A549 (cell line): ENCODE measurements around the gene TGFBR3. TPM values are rescaled to one million over a fixed set of nuclear protein-coding genes. Genes with fewer than 3 reads are reported as not detected.

Experiments used
- ATAC-seq, 2 experiments: fragments of 200-7000 bp in 1 of 2; fragments of >200 bp in 1 of 2; cut with Nextera tagmentation in 1 of 2; cut with Tn5 transposase in 1 of 2; 3 replicates each; pipeline versions ENCODE4 v1.8.0 to v1.9.1; 2018 to 2020; ENCODE audit warnings: mild to moderate bottlenecking in 1 of 2, moderate library complexity in 1 of 2
- CTCF ChIA-PET: fragments of 300-600 bp; sonication (Branson Sonifier 250); formaldehyde crosslinking; extraction: SDS; loops from one replicate; lab custom pipeline; 2021; ENCODE audit warnings: antibody characterized with exemption, inconsistent platforms; lab: Yijun Ruan, JAX
- POLR2A ChIA-PET: fragments of 350-600 bp; formaldehyde crosslinking; extraction: SDS; loops from one replicate; lab custom pipeline; 2021; ENCODE audit warnings: antibody characterized with exemption, inconsistent platforms; lab: Yijun Ruan, JAX
- DNase-seq, 2 experiments: peaks; one replicate each; pipeline versions ENCODE4 v3.0.0 to v3.0.0-alpha.2; 2011 to 2016; ENCODE audit warnings: low read depth in 1 of 2, low spot score in 1 of 2
- FAIRE-seq: peaks from 2 replicates; lab custom pipeline; 2011; peaks lifted over from hg19 to GRCh38; lab: Jason Lieb, UNC
- H3K27ac ChIP-seq, 2 experiments: fragments of >200 bp; sonication (Bioruptor Twin); formaldehyde crosslinking; 3 replicates each; pipeline ENCODE4 v1.5.1; 2016 to 2017
- H3K4me1 ChIP-seq: fragments of >200 bp; sonication (Bioruptor Twin); formaldehyde crosslinking; 3 replicates; pipeline ENCODE4 v1.6.1; 2016
- H3K4me2 ChIP-seq: fragments of >200 bp; sonication (Bioruptor Twin); formaldehyde crosslinking; 3 replicates; pipeline ENCODE4 v1.6.1; 2016
- H3K4me3 ChIP-seq: fragments of >200 bp; sonication (Bioruptor Twin); formaldehyde crosslinking; 3 replicates; pipeline ENCODE4 v1.5.1; 2016
- H3K9me3 ChIP-seq: fragments of >200 bp; sonication (Bioruptor Twin); formaldehyde crosslinking; 3 replicates; pipeline ENCODE4 v1.6.1; 2016
- CBX2 ChIP-seq: fragments of 200-600 bp; sonication (generic); IDR thresholded peaks from 2 replicates; pipeline ENCODE4 v1.6.1; 2016; ENCODE audit warnings: low read depth, mild to moderate bottlenecking, borderline replicate concordance
- FOSL2 ChIP-seq, 2 experiments: fragments of 450-650 bp in 1 of 2; fragments of >200 bp in 1 of 2; sonication (Bioruptor Twin) in 1 of 2; formaldehyde crosslinking; IDR thresholded peaks; 2 replicates each; pipeline versions ENCODE4 v1.5.0 to v1.6.1; 2016 to 2020; ENCODE audit warnings: mild to moderate bottlenecking in 1 of 2, moderate library complexity in 1 of 2
- GATA3 ChIP-seq: IDR thresholded peaks from 2 replicates; pipeline ENCODE4 v1.6.1; 2012; ENCODE audit warnings: borderline replicate concordance
- HDAC2 ChIP-seq: fragments of 200-600 bp; sonication (generic); IDR thresholded peaks from 2 replicates; pipeline ENCODE4 v1.6.1; 2016
- KDM1A ChIP-seq: fragments of 200-600 bp; sonication (generic); IDR thresholded peaks from 2 replicates; pipeline ENCODE4 v1.6.1; 2016; ENCODE audit warnings: low read depth, mild to moderate bottlenecking
- MYC ChIP-seq: IDR thresholded peaks from 2 replicates; pipeline ENCODE4 v1.6.1; 2012; ENCODE audit warnings: mild to moderate bottlenecking, inconsistent platforms, low read length, improper control_type of control experiment, borderline replicate concordance
- PHF8 ChIP-seq: fragments of 200-600 bp; sonication (generic); IDR thresholded peaks from 2 replicates; pipeline ENCODE4 v1.6.1; 2016; ENCODE audit warnings: low read depth, mild to moderate bottlenecking, antibody characterized with exemption, moderate library complexity, borderline replicate concordance
- RAD21 ChIP-seq, 2 experiments: fragments of >200 bp in 1 of 2; sonication (Bioruptor Twin) in 1 of 2; formaldehyde crosslinking in 1 of 2; IDR thresholded peaks in 1 of 2; conservative IDR thresholded peaks in 1 of 2; 2 replicates in 1 of 2; 3 replicates in 1 of 2; pipeline ENCODE4 v1.6.1; 2012 to 2018; ENCODE audit warnings: inconsistent platforms in 1 of 2
- RARB ChIP-seq: fragments of 250-450 bp; sonication (Bioruptor Pico); IDR thresholded peaks from 2 replicates; pipeline ENCODE4 v1.8.0; 2021; ENCODE audit warnings: mild to moderate bottlenecking, moderate library complexity
- RCOR1 ChIP-seq: fragments of 150-350 bp; IDR thresholded peaks from 2 replicates; pipeline ENCODE4 v1.6.1; 2014; ENCODE audit warnings: antibody characterized with exemption, low read length, low read depth
- RNF2 ChIP-seq: fragments of 200-600 bp; sonication (generic); IDR thresholded peaks from 2 replicates; pipeline ENCODE4 v1.6.1; 2016; ENCODE audit warnings: low read depth, mild to moderate bottlenecking, antibody characterized with exemption, moderate library complexity, borderline replicate concordance
- TP53 ChIP-seq: fragments of 250-450 bp; sonication (Bioruptor Pico); IDR thresholded peaks from 2 replicates; pipeline ENCODE4 v1.5.0; 2021; ENCODE audit warnings: mild to moderate bottlenecking, moderate library complexity
- WGBS: methylation state at CpG from one replicate; pipeline ENCODE4 v1.1.6; 2017; ENCODE audit errors: missing lambda C conversion rate; 5-methylcytosine and 5-hydroxymethylcytosine counted together
- polyA plus RNA-seq, 4 experiments: library from polyadenylated mRNA; depleted of rRNA in 3 of 4; stranded (reverse); fragments of >200 nt; fragmentation: RNase III in 1 of 4; extraction: RNeasy Plus Mini Kit Qiagen cat#74134 plus additional on column Dnase treatment in 1 of 4; gene quantifications; 2 replicates in 3 of 4; 3 replicates in 1 of 4; pipeline ENCODE4 v1.2.3, GENCODE V29; 2011 to 2017
- TF ChIP-seq, protein P1 (sequence below): fragments of 150-350 bp; IDR thresholded peaks from 2 replicates; pipeline ENCODE4 v1.6.1; 2014; ENCODE audit warnings: low read depth, mild to moderate bottlenecking, low read length
- TF ChIP-seq, protein P2 (sequence below): fragments of 200-600 bp; sonication (generic); IDR thresholded peaks from 2 replicates; pipeline ENCODE4 v1.6.1; 2016; ENCODE audit warnings: antibody characterized with exemption, mild to moderate bottlenecking, moderate library complexity
- TF ChIP-seq, protein P3 (sequence below): fragments of 250-450 bp; sonication (Bioruptor Pico); IDR thresholded peaks from 2 replicates; pipeline ENCODE4 v1.5.0; 2021; ENCODE audit warnings: mild to moderate bottlenecking, moderate library complexity, borderline replicate concordance
- TF ChIP-seq, protein P4 (sequence below): fragments of >200 bp; sonication (Bioruptor Twin); formaldehyde crosslinking; IDR thresholded peaks from 3 replicates; pipeline ENCODE4 v1.6.1; 2016

Gene TGFBR3
- polyA plus RNA-seq, 2 of the 4 experiments (the other 2 are of a cell fraction) = 5.0 to 8.9 TPM

DNA sequence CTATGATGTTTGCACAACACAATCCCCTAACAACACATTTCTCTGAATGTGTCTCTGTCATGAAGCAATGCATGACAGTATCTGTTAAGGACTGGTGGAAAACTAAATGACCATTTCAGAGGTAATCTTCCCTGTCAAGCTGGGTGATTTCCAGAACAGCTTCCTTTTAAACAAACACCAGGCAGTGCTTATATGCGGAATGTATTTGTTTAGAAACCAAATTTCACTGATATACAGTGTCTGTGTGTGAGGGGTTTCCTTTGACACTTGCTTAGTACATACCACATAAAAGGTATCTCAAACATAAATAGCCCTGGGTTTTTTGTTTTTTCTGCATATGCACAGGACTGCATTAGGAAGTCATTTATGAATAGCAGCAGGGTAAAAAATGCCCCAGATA lies 95.6 kb downstream of the TGFBR3 start:
- FAIRE-seq (no peak), ATAC-seq (no peak), DNase-seq (no peak)
- Histone ChIP-seq H3K4me3 (no peak overlapping the region), H3K27ac (no peak overlapping the region), H3K4me2 (no peak overlapping the region), H3K4me1 (peaks cover 6% of the 10 kb centered on the region; the same call in 1 of the 3 replicates), H3K9me3 (no peaks in the 10 kb centered on the region)
- 95% methylated on average over 1 of the region's 1 CpG for WGBS
- CTCF ChIA-PET = no interaction called here
- TF ChIP-seq, protein P1, sequence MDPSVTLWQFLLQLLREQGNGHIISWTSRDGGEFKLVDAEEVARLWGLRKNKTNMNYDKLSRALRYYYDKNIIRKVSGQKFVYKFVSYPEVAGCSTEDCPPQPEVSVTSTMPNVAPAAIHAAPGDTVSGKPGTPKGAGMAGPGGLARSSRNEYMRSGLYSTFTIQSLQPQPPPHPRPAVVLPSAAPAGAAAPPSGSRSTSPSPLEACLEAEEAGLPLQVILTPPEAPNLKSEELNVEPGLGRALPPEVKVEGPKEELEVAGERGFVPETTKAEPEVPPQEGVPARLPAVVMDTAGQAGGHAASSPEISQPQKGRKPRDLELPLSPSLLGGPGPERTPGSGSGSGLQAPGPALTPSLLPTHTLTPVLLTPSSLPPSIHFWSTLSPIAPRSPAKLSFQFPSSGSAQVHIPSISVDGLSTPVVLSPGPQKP = no peak
- TF ChIP-seq, protein P2, sequence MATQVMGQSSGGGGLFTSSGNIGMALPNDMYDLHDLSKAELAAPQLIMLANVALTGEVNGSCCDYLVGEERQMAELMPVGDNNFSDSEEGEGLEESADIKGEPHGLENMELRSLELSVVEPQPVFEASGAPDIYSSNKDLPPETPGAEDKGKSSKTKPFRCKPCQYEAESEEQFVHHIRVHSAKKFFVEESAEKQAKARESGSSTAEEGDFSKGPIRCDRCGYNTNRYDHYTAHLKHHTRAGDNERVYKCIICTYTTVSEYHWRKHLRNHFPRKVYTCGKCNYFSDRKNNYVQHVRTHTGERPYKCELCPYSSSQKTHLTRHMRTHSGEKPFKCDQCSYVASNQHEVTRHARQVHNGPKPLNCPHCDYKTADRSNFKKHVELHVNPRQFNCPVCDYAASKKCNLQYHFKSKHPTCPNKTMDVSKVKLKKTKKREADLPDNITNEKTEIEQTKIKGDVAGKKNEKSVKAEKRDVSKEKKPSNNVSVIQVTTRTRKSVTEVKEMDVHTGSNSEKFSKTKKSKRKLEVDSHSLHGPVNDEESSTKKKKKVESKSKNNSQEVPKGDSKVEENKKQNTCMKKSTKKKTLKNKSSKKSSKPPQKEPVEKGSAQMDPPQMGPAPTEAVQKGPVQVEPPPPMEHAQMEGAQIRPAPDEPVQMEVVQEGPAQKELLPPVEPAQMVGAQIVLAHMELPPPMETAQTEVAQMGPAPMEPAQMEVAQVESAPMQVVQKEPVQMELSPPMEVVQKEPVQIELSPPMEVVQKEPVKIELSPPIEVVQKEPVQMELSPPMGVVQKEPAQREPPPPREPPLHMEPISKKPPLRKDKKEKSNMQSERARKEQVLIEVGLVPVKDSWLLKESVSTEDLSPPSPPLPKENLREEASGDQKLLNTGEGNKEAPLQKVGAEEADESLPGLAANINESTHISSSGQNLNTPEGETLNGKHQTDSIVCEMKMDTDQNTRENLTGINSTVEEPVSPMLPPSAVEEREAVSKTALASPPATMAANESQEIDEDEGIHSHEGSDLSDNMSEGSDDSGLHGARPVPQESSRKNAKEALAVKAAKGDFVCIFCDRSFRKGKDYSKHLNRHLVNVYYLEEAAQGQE = no peak
- TF ChIP-seq, protein P3, sequence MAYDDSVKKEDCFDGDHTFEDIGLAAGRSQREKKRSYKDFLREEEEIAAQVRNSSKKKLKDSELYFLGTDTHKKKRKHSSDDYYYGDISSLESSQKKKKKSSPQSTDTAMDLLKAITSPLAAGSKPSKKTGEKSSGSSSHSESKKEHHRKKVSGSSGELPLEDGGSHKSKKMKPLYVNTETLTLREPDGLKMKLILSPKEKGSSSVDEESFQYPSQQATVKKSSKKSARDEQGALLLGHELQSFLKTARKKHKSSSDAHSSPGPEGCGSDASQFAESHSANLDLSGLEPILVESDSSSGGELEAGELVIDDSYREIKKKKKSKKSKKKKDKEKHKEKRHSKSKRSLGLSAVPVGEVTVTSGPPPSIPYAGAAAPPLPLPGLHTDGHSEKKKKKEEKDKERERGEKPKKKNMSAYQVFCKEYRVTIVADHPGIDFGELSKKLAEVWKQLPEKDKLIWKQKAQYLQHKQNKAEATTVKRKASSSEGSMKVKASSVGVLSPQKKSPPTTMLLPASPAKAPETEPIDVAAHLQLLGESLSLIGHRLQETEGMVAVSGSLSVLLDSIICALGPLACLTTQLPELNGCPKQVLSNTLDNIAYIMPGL = no peak
- TF ChIP-seq PHF8 (no peak), RAD21 (conservative IDR thresholded peaks at IDR 0.05 in 1 of 2, IDR thresholded peaks at IDR 0.05 in 1 of 2) (no peak), TP53 (CRISPR knock-in tag) (no peak), RCOR1 (no peak), KDM1A (no peak), FOSL2 (IDR thresholded peaks at IDR 0.05) (no peak), FOSL2 (CRISPR knock-in tag; IDR thresholded peaks at IDR 0.05) (no peak), GATA3 (no peak), HDAC2 (no peak), RNF2 (no peak), RARB (CRISPR knock-in tag) (no peak), CBX2 (no peak)
- TF ChIP-seq, protein P4, sequence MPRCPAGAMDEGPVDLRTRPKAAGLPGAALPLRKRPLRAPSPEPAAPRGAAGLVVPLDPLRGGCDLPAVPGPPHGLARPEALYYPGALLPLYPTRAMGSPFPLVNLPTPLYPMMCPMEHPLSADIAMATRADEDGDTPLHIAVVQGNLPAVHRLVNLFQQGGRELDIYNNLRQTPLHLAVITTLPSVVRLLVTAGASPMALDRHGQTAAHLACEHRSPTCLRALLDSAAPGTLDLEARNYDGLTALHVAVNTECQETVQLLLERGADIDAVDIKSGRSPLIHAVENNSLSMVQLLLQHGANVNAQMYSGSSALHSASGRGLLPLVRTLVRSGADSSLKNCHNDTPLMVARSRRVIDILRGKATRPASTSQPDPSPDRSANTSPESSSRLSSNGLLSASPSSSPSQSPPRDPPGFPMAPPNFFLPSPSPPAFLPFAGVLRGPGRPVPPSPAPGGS = no peak
- TF ChIP-seq, all 56 proteins: peak for 0
- POLR2A ChIA-PET = no interaction called here

DNA sequence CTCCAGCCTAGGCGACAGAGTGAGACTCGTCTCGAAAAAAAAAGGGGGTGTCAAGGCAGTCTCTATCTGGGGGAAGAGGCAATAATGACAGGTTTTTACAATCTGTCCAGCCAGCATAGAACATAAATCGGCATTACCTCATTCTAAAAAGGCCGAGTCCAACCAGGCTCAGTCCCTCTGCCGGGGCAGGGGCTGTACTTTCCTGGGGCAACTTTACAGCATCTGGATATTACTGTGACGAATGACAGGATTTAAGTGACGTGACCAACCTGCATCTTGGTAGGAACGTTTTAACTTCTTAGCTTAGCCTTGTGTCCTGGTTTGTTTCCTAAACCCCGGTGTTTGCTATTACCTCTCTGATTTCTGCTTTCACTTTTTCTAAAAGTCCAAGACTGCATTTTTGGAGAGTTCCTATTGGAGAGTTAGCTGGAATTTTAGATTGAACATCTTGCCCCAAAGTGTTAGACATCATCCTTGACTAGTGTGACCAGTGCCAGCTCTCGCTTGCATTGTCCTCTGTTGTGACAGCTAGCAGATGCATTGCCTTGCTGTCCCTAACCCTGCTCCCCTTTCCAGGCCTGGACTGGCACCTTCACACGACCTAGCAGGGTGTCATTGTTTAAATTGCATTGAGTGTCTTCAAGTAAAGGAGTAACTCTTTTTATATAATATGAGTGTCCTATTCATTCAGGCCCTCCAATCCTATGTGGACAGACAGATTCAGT lies 96.5 kb downstream of the TGFBR3 start:
- ChIA-PET POLR2A (no interaction called here), CTCF (no interaction called here)
- Histone ChIP-seq H3K4me1 (peaks cover 6% of the 10 kb centered on the region; the same call in 1 of the 3 replicates), H3K9me3 (no peaks in the 10 kb centered on the region), H3K4me3 (no peak overlapping the region), H3K4me2 (no peak overlapping the region), H3K27ac (no peak overlapping the region)
- 85% methylated on average over 12 of the region's 12 CpGs for WGBS
- FAIRE-seq = no peak
- ATAC-seq = no peak
- no peak for DNase-seq
- TF ChIP-seq MYC = no peak
